ENCODE results near the gene CUX1. TPM values are rescaled to one million over a fixed set of nuclear protein-coding genes. Genes with fewer than 3 reads are reported as not detected.
A peak's percentile ranks its signal among the peaks of the same experiment; 100 is the strongest.
"Not testable (repeated sequence)": the region's sequence is repeated elsewhere in the genome, so short reads cannot be mapped to it uniquely, and the experiment has no call there.

CUX1 gene
- total RNA-seq, 4 donors from 2014 or later = 40.0 to 55.9 (median 47.3) TPM

DNA sequence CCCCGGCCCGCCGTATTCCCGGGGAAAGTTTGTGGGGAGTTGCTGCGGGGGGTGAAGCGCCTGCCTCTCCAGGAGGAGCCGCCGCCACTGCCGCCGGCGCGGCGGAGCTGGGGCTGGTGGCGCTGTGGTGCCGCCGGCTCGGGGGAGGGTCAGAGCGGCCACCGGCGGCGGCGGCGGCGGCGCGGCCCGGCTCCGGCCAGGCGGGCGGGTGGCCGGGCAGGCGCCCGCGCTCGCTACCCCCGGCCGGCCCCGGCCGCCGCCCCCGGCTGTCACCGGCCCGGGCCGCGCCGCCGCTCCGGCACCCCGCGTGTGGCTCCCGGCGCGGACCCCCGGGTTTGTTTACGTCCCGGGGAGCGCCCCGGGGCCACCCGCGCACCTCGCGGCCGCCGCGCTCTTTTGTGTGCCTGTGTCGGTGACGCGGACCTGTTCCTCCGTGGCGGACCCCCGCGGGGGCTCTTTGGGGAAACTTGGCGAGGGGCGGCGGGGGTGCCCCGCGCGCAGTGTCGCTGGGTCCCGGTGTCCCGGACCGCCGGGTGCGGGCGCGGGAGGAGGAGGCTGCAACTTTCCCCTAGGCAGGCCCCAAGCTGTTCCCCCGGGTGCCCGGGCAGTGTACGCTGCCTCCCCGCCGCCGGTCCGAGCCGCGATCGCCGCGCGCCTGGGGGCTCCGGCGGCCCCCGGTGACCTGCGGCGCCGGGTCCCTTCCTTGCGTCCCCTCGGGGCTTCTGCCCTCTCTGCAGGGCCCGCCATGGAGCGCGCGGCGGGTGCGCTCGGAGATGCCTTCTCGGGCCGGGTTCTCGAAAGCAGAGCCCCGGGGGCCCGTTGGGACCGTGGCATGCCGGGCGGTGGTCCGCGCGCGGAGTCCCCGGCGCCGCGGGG, 593 bp upstream of the CUX1 start:
- no peak for TF ChIP-seq POLR2A (IDR thresholded peaks at IDR 0.05)
- DNase-seq = no peak
- Histone ChIP-seq H3K4me1 (peaks cover 7 to 53% (median 8%) of the 10 kb centered on the region in 3 donors), H3K27ac (peak overlapping the region; percentile 75 to 88 (median 78)), H3K27me3 (peaks cover 0 to 7% (median 0%) of the 10 kb centered on the region in 4 donors), H3K4me3 (peak overlapping the region; percentile 77 to 88 (median 85)), H3K36me3 (no peaks in the 10 kb centered on the region), H3K9me3 (no peaks in the 10 kb centered on the region)
- intact Hi-C loops (cut with DNase I) = loop anchor here (5.0 to 10.0 kb wide), 2 partner anchors 130 to 212 kb away; no protein-coding TSS in a partner anchor
- WGBS, 2 donors = no CpG with 5 or more reads among the region's 130 CpGs

DNA sequence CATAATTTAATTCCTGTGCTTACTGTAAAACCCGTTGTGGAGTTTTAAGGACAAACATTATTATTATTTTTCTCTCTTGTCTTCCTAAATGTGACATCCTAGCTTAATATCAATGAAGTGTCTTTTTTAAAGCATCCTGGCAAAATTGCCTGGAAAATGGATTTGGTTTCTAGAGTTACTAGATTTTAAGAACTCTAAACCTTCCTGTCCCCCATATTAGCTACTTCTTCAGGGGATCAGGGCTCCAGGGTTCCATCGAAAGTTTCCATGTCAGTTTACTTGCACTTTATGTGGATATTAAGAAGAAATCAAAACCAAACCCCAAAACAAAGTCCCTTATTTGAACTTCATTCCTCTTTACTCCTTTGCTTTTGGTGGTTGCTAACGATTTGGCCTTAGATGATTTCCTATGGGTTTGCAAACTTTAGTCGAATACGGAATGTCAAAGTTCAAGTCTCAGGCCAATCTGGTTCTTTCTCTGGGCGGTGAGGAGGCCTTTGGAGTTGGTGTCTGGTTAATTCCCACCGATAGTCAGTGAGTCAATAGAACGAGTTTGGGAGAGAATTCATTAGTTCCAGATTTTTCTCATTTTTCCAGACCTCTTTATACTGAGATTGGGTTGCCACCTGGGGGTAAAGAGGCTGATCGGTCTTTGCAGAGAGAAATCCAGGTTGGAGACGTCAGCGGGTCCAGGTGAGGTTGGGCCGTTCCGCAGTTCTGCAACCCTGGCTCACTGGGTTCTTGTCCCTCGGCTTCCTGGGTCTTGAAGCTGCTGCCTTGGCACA, 1.1 kb downstream of the CUX1 start:
- H3K27ac ChIP-seq = peak overlapping the region in 3 of 4 donors; percentile 5 to 77 (median 75)
- 81 to 92% methylated on average over 14 of the region's 14 CpGs for WGBS, 2 donors

DNA sequence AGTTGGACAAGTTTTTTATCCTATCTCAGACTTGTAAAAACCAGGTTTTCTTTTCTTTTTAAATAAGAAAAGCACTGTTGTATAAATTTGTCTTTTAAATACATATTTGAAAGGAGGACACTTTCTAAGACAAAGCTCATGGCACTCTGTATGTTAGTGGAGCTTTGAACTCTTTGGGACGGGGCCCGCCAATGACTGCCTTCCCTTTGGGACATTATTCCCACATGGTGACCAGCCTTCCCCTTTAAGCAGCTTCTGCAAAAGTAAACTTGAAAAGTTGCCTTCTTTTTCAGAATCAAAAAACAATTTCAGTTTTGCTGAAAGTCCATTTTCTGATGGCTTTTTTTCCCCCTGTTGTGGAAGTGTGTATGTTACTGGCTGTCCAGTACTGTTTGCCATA, 1.8 kb downstream of the CUX1 start:
- intact Hi-C loops (cut with DNase I) = loop anchor here (5.0 to 10.0 kb wide), 2 partner anchors 132 to 214 kb away; no protein-coding TSS in a partner anchor

More for the DNA sequence above, 1.1 kb downstream of the CUX1 start:
- H3K9me3 ChIP-seq = no peaks in the 10 kb centered on the region
- intact Hi-C loops (cut with DNase I) = loop anchor here (5.0 to 10.0 kb wide), 2 partner anchors 131 to 214 kb away; no protein-coding TSS in a partner anchor
- H3K36me3 ChIP-seq = no peaks in the 10 kb centered on the region
- peak overlapping the region in 2 of 4 donors; percentile 83 to 88 for H3K4me3 ChIP-seq
- H3K27me3 ChIP-seq = no peaks in the 10 kb centered on the region
- H3K4me1 ChIP-seq = peaks cover 8 to 65% (median 11%) of the 10 kb centered on the region in 3 donors
- no peak for TF ChIP-seq POLR2A (IDR thresholded peaks at IDR 0.05)
- TF ChIP-seq, protein P1, sequence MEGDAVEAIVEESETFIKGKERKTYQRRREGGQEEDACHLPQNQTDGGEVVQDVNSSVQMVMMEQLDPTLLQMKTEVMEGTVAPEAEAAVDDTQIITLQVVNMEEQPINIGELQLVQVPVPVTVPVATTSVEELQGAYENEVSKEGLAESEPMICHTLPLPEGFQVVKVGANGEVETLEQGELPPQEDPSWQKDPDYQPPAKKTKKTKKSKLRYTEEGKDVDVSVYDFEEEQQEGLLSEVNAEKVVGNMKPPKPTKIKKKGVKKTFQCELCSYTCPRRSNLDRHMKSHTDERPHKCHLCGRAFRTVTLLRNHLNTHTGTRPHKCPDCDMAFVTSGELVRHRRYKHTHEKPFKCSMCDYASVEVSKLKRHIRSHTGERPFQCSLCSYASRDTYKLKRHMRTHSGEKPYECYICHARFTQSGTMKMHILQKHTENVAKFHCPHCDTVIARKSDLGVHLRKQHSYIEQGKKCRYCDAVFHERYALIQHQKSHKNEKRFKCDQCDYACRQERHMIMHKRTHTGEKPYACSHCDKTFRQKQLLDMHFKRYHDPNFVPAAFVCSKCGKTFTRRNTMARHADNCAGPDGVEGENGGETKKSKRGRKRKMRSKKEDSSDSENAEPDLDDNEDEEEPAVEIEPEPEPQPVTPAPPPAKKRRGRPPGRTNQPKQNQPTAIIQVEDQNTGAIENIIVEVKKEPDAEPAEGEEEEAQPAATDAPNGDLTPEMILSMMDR (IDR thresholded peaks at IDR 0.05) = no peak
- DNase-seq = no peak

DNA sequence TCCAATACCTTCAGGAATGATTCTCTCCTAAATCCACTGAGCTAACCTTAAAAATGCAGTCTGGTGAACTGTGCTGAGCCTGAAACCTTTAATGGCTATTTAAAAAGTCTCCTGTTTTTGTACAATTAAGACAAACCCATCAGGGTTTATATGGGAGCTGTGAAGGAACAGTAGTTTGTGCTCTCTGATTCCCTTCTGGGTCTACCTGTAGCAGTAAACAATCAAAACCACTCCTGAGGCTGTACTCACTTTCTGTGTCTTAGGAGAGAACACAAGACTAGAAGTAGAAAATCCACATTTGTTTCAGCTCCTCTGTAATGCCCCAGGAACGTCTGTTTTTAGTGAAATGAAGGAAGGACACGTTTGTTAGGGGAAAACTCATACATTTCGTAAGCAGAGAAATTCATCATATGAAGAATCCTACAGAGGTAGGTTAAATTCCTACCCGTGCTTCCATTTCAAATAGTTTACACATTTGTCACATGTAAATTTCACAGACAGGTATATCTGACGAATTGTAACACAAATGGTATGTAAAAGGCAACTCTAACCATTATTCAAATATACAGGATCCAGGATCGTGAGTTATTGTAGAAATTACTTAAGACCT, 2.6 kb downstream of the CUX1 start:
- no peak for TF ChIP-seq POLR2A (IDR thresholded peaks at IDR 0.05)
- TF ChIP-seq, protein P1 (IDR thresholded peaks at IDR 0.05) = no peak
- Histone ChIP-seq H3K27ac (no peak overlapping the region), H3K4me1 (peaks cover 8 to 65% (median 14%) of the 10 kb centered on the region in 3 donors), H3K36me3 (no peaks in the 10 kb centered on the region), H3K9me3 (no peaks in the 10 kb centered on the region), H3K4me3 (no peak overlapping the region), H3K27me3 (no peaks in the 10 kb centered on the region)
- 63 to 76% methylated on average over 6 of the region's 6 CpGs for WGBS, 2 donors
- intact Hi-C loops (cut with DNase I) = loop anchor here (5.0 to 10.0 kb wide), 3 partner anchors 133 to 415 kb away; no protein-coding TSS in a partner anchor
- no peak for DNase-seq

More for the DNA sequence above, 1.8 kb downstream of the CUX1 start:
- no peak overlapping the region for H3K27ac ChIP-seq
- no peak overlapping the region for H3K4me3 ChIP-seq
- WGBS, 2 donors = 78% methylated on average over 2 of the region's 2 CpGs
- no peaks in the 10 kb centered on the region for H3K36me3 ChIP-seq
- H3K27me3 ChIP-seq = no peaks in the 10 kb centered on the region
- H3K4me1 ChIP-seq = peaks cover 8 to 65% (median 14%) of the 10 kb centered on the region in 3 donors
- no peaks in the 10 kb centered on the region for H3K9me3 ChIP-seq
- TF ChIP-seq, protein P1 (IDR thresholded peaks at IDR 0.05) = no peak
- TF ChIP-seq POLR2A (IDR thresholded peaks at IDR 0.05) = no peak
- no peak for DNase-seq

DNA sequence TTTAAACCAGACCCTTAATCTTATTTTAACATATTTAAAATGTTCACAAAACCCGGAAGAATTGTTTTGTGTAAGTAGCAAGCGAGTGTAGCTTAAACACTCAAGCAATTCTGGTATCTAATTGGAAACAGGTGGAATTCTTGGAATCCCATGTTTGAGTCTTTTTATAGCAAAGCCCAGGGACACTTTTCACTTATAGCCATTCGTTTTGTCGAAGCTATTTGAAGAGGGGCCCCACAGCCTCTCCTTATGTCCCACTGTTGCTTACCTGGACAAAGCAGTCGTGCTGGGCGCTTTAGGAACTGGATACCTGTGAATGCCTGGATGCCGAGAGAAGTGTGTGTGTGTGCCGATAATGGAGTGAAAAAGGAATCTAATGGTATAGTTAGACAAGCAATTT, 3.3 kb downstream of the CUX1 start:
- H3K27me3 ChIP-seq = no peaks in the 10 kb centered on the region
- 75 to 89% methylated on average over 8 of the region's 8 CpGs for WGBS, 2 donors
- H3K4me3 ChIP-seq = no peak overlapping the region
- no peaks in the 10 kb centered on the region for H3K36me3 ChIP-seq
- no peak for DNase-seq
- H3K27ac ChIP-seq = no peak overlapping the region
- no peaks in the 10 kb centered on the region for H3K9me3 ChIP-seq
- intact Hi-C loops (cut with DNase I) = loop anchor here (10.0 kb wide), 1 partner anchor 414 kb away; no protein-coding TSS in a partner anchor
- peaks cover 8 to 61% (median 14%) of the 10 kb centered on the region in 3 donors for H3K4me1 ChIP-seq
- TF ChIP-seq POLR2A (IDR thresholded peaks at IDR 0.05) = no peak
- TF ChIP-seq, protein P1 (IDR thresholded peaks at IDR 0.05) = no peak

DNA sequence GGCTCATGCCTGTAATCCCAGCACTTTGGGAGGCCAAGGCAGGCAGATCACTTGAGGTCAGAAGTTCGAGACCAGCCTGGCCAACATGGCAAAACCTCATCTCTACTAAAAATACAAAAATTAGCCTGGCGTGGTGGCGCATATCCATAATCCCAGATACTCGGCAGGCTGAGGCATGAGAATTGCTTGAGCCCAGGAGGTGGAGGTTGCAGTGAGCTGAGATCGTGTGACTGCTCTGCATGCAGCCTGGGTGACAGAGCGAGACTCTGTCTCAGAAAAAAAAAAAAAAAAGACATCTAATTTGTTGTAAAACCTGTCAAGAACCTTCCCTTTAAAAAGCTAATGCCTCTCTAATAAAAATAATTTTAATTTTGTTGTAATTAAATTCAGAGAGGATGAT, 5.2 kb downstream of the CUX1 start:
- H3K36me3 ChIP-seq, H3K27me3 ChIP-seq, H3K27ac ChIP-seq, DNase-seq, H3K4me3 ChIP-seq, H3K9me3 ChIP-seq: not testable (repeated sequence)
- WGBS, 2 donors = 84 to 88% methylated on average over 5 to 6 of the region's 6 CpGs
- H3K4me1 ChIP-seq = peaks cover 2 to 54% (median 13%) of the 10 kb centered on the region in 3 donors
- intact Hi-C loops (cut with DNase I) = loop anchor here (10.0 kb wide), 1 partner anchor 412 kb away; no protein-coding TSS in a partner anchor

Measured in esophagus squamous epithelium (tissue), 5 donors.